Upper lobe of left lung (tissue), 6 donors: ENCODE measurements around the gene CTDSPL2. TPM values are rescaled to one million over a fixed set of nuclear protein-coding genes. Genes with fewer than 3 reads are reported as not detected.
A peak's percentile ranks its signal among the peaks of the same experiment; 100 is the strongest.
"Not testable (repeated sequence)": the region's sequence is repeated elsewhere in the genome, so short reads cannot be mapped to it uniquely, and the experiment has no call there.

Source experiments
- ATAC-seq, 2 donors: fragments of 200-7000 bp; cut with Tn5 transposase; one replicate each; pipeline ENCODE4 v1.9.1; 2022; ENCODE audit warnings: mild to moderate bottlenecking in 2 of 2, moderate library complexity in 2 of 2; ENCODE audit not compliant: low FRiP score in 2 of 2
- DNase-seq, 2 donors: peaks; one replicate each; pipeline ENCODE4 v3.0.0-alpha.2; 2019 to 2020
- H3K27ac ChIP-seq, 4 donors: fragments of 200-600 bp; sonication (generic); one replicate each; pipeline ENCODE4 v1.5.1; 2016 to 2019
- H3K27me3 ChIP-seq, 4 donors: fragments of 200-600 bp; sonication (generic); one replicate each; pipeline ENCODE4 v1.5.1; 2017 to 2019
- H3K36me3 ChIP-seq, 4 donors: fragments of 200-600 bp; sonication (generic); one replicate each; pipeline ENCODE4 v1.5.1; 2016 to 2019
- H3K4me1 ChIP-seq, 4 donors: fragments of 200-600 bp; sonication (generic); one replicate each; pipeline ENCODE4 v1.5.1; 2018 to 2019
- H3K4me3 ChIP-seq, 4 donors: fragments of 200-600 bp; sonication (generic); one replicate each; pipeline ENCODE4 v1.5.1; 2017 to 2019; ENCODE audit warnings: mild to moderate bottlenecking in 2 of 4, moderate library complexity in 1 of 4
- H3K9me3 ChIP-seq, 4 donors: fragments of 200-600 bp; sonication (generic); one replicate each; pipeline ENCODE4 v1.5.1; 2018 to 2019
- EP300 ChIP-seq, 4 donors: sonication (generic); formaldehyde crosslinking; IDR thresholded peaks; one replicate each; pipeline ENCODE4 v1.5.1; 2017; ENCODE audit warnings: antibody characterized with exemption in 4 of 4, control low read depth in 2 of 4
- POLR2A ChIP-seq, 4 donors: fragments of 450-650 bp; IDR thresholded peaks; one replicate each; pipeline ENCODE4 v1.5.1; 2016 to 2017; ENCODE audit warnings: antibody characterized with exemption in 4 of 4, mild to moderate bottlenecking in 2 of 4
- POLR2AphosphoS5 ChIP-seq, 2 donors: sonication (generic); formaldehyde crosslinking; IDR thresholded peaks; one replicate each; pipeline ENCODE4 v1.5.1; 2017; ENCODE audit warnings: antibody characterized with exemption in 2 of 2
- WGBS, 2 donors: methylation state at CpG; one replicate each; pipeline ENCODE4 v1.1.5; 2017 to 2018; 5-methylcytosine and 5-hydroxymethylcytosine counted together
- total RNA-seq, 6 donors: library from RNA; depleted of rRNA in 4 of 6; stranded (reverse); fragments of >200 nt in 4 of 6; gene quantifications; one replicate each; pipeline versions ENCODE4 v1.1.0 to v1.2.1, GENCODE V29; 2016 to 2021
- TF ChIP-seq, protein P1 (sequence below), 6 experiments: fragments of 450-650 bp in 4 of 6; fragments of 200-600 bp in 2 of 6; sonication (generic) in 2 of 6; IDR thresholded peaks; one replicate each; pipeline ENCODE4 v1.5.1; 2016 to 2019; ENCODE audit warnings: antibody characterized with exemption in 6 of 6
- donor health status: DM: no; HTN: no; CAD: no; lungs with moderate emphysema.
- donor health status: DM: no; HTN: yes; CAD: no; lungs with severe emphysema.

CTDSPL2 gene
- total RNA-seq, 6 donors from 2014 or later = 20.6 to 60.8 (median 32.8) TPM

DNA sequence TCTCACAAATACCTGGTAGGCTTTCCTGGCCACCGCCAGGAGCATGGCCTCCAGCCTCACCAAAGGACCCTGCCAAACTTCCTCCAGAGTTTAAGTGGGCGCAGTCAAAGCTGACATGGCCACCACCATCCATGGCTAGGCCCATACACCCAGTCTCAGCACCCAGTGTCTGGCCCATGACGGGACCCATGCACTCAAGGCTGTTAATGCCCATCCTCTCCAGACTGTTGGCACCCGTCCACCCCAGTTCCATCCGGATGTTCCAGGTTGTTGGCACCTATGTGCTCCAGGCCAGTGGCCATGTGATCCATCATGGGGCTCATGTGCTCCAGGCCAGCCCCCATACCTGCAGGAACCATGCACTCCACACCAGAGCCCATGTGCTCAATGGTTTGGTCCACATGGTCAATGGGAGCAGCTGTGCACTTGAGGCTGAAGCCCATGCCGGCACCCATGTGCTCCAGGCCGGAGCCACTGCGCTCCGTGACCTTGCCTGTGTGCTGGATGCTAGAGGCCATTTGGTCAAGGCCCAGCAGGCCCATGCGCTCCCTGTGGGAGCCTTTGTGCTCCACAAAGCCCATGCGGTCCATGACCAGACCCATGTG is 20.4 kb downstream of the CTDSPL2 start:
- no peak overlapping the region for H3K27ac ChIP-seq
- H3K36me3 ChIP-seq = peaks cover 0 to 2% (median 0%) of the 10 kb centered on the region in 4 donors
- no peak overlapping the region for H3K4me3 ChIP-seq
- peaks cover 0 to 6% (median 0%) of the 10 kb centered on the region in 4 donors for H3K4me1 ChIP-seq
- H3K27me3 ChIP-seq = no peaks in the 10 kb centered on the region
- DNase-seq (peak in 1 of 2 donors; percentile 60), ATAC-seq (peak in 1 of 2 donors; percentile 43)
- TF ChIP-seq EP300 (IDR thresholded peaks at IDR 0.05) (no peak), POLR2AphosphoS5 (IDR thresholded peaks at IDR 0.05) (no peak), POLR2A (IDR thresholded peaks at IDR 0.05) (no peak)
- TF ChIP-seq, protein P1, sequence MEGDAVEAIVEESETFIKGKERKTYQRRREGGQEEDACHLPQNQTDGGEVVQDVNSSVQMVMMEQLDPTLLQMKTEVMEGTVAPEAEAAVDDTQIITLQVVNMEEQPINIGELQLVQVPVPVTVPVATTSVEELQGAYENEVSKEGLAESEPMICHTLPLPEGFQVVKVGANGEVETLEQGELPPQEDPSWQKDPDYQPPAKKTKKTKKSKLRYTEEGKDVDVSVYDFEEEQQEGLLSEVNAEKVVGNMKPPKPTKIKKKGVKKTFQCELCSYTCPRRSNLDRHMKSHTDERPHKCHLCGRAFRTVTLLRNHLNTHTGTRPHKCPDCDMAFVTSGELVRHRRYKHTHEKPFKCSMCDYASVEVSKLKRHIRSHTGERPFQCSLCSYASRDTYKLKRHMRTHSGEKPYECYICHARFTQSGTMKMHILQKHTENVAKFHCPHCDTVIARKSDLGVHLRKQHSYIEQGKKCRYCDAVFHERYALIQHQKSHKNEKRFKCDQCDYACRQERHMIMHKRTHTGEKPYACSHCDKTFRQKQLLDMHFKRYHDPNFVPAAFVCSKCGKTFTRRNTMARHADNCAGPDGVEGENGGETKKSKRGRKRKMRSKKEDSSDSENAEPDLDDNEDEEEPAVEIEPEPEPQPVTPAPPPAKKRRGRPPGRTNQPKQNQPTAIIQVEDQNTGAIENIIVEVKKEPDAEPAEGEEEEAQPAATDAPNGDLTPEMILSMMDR (IDR thresholded peaks at IDR 0.05) = no peak
- H3K9me3 ChIP-seq = no peaks in the 10 kb centered on the region
- 97 to 99% methylated on average over 5 to 11 of the region's 11 CpGs for WGBS, 2 donors

- 76% methylated on average over 1 of the region's 1 CpG for WGBS, 2 donors
- Histone ChIP-seq H3K9me3 (no peaks in the 10 kb centered on the region), H3K27me3 (no peaks in the 10 kb centered on the region), H3K4me1 (peaks cover 0 to 6% (median 0%) of the 10 kb centered on the region in 4 donors), H3K4me3 (no peak overlapping the region), H3K36me3 (peaks cover 0 to 2% (median 0%) of the 10 kb centered on the region in 4 donors), H3K27ac (no peak overlapping the region)
- TF ChIP-seq EP300 (IDR thresholded peaks at IDR 0.05) (no peak), POLR2AphosphoS5 (IDR thresholded peaks at IDR 0.05) (no peak), POLR2A (IDR thresholded peaks at IDR 0.05) (no peak)
- TF ChIP-seq, protein P1 (IDR thresholded peaks at IDR 0.05) = no peak
- DNase-seq (no peak), ATAC-seq (no peak)
These were observed 22.7 kb downstream of the CTDSPL2 start for GRCh38 chr15:44450172-44450571.

- H3K27me3 ChIP-seq, H3K4me3 ChIP-seq, ATAC-seq, H3K9me3 ChIP-seq, DNase-seq, H3K36me3 ChIP-seq, H3K27ac ChIP-seq: not testable (repeated sequence)
- H3K4me1 ChIP-seq = peaks cover 0 to 16% (median 11%) of the 10 kb centered on the region in 4 donors
- 89 to 96% methylated on average over 5 to 6 of the region's 6 CpGs for WGBS, 2 donors
These were observed 26.3 kb downstream of the CTDSPL2 start for GRCh38 chr15:44453578-44454283.

DNA sequence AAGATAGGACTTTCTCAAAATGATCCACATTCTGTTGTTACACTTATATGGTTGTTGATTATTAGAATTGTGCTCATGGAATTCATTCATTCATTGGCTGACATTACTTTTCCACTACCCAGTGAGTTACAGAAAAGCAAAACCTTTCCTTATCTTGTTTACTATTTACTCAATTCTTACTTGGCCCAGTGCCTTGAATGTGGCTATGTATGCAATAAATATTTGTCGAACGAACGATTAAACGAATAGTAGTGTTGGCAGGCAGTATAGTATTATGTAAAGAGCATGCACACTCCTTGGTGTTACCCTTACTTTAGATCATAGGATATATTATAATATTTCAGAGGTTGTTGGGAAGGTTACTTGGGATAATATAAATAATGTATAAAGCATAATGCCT is 31.0 kb downstream of the CTDSPL2 start:
- TF ChIP-seq POLR2A (IDR thresholded peaks at IDR 0.05) (no peak), EP300 (IDR thresholded peaks at IDR 0.05) (no peak), POLR2AphosphoS5 (IDR thresholded peaks at IDR 0.05) (no peak)
- TF ChIP-seq, protein P1 (IDR thresholded peaks at IDR 0.05) = no peak
- 32 to 38% methylated on average over 4 of the region's 4 CpGs for WGBS, 2 donors
- no peak for DNase-seq

DNA sequence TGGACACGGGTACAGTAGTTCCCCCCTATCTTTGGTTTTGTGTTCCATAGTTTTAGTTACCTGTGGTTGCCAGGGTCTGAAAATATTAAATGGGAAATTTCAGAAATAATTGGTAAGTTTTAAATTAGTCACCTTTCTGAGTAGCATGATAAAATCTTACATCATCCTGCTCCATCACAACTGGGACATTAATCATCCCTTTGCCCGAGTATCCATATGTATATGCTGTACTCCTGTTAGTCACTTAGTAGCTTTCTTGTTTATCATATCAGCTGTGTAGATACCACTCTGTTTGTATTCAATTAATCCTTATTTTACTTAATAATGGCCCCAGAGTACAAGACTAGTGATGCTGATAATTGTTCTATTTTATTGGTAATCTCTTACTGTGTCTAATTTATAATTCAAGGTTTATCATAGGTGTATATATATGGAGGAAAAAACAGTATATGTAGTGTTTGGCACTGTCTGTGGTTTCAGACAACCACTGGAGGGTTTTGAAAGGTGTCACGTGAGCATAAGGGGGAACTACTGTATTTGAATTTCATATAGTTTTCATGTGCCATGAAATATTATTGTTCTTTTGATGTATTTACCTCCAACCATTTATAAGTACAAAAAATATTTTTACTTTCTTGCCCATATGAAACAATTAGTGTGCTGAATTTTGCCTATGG is 41.4 kb downstream of the CTDSPL2 start:
- no peak for TF ChIP-seq POLR2AphosphoS5 (IDR thresholded peaks at IDR 0.05)
- no peak for TF ChIP-seq EP300 (IDR thresholded peaks at IDR 0.05)
- TF ChIP-seq POLR2A (IDR thresholded peaks at IDR 0.05) = no peak
- TF ChIP-seq, protein P1 (IDR thresholded peaks at IDR 0.05) = no peak
- ATAC-seq = no peak
- DNase-seq = no peak
- 72 to 75% methylated on average over 3 of the region's 3 CpGs for WGBS, 2 donors
- Histone ChIP-seq H3K4me1 (no peaks in the 10 kb centered on the region), H3K27me3 (no peaks in the 10 kb centered on the region), H3K9me3 (no peaks in the 10 kb centered on the region), H3K27ac (no peak overlapping the region), H3K36me3 (peaks cover 0 to 10% (median 2%) of the 10 kb centered on the region in 4 donors), H3K4me3 (no peak overlapping the region)

More for the DNA sequence above, 31.0 kb downstream of the CTDSPL2 start:
- H3K4me1 ChIP-seq = peaks cover 0 to 17% (median 8%) of the 10 kb centered on the region in 4 donors
- ATAC-seq = no peak
- peaks cover 0 to 36% (median 10%) of the 10 kb centered on the region in 4 donors for H3K36me3 ChIP-seq
- H3K4me3 ChIP-seq = no peak overlapping the region
- H3K27me3 ChIP-seq = no peaks in the 10 kb centered on the region
- no peaks in the 10 kb centered on the region for H3K9me3 ChIP-seq
- no peak overlapping the region for H3K27ac ChIP-seq
